Prostate gland (tissue), 2 donors: Measurements from ENCODE around the gene LARGE2.

Source experiments
- CTCF ChIP-seq, 4 experiments: fragments of 200-600 bp in 2 of 4; fragments of 450-650 bp in 2 of 4; sonication (generic) in 2 of 4; IDR thresholded peaks; 1 replicate in 3 of 4; 2 replicates in 1 of 4; pipeline ENCODE4 v1.5.1; 2016 to 2019; ENCODE audit warnings: antibody characterized with exemption in 4 of 4, mild to moderate bottlenecking in 2 of 4, moderate library complexity in 2 of 4
- POLR2A ChIP-seq: fragments of 450-650 bp; IDR thresholded peaks from one replicate; pipeline ENCODE4 v1.6.1; 2016; ENCODE audit warnings: antibody characterized with exemption, mild to moderate bottlenecking

GRCh38 chr11:45890886-45891550 lies 31.4 kb upstream of the LARGE2 start:
- TF ChIP-seq POLR2A, result no peak
- no peak for TF ChIP-seq CTCF (IDR thresholded peaks at IDR 0.05)
